Measurements from ENCODE around the gene FADS3.

Gene FADS3, protein sequence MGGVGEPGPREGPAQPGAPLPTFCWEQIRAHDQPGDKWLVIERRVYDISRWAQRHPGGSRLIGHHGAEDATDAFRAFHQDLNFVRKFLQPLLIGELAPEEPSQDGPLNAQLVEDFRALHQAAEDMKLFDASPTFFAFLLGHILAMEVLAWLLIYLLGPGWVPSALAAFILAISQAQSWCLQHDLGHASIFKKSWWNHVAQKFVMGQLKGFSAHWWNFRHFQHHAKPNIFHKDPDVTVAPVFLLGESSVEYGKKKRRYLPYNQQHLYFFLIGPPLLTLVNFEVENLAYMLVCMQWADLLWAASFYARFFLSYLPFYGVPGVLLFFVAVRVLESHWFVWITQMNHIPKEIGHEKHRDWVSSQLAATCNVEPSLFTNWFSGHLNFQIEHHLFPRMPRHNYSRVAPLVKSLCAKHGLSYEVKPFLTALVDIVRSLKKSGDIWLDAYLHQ

GRCh38 chr11:61891331-61892084 lies at the start of gene FADS3:
FADS3 (minus strand) TSS chr11:61891545; CDS start chr11:61891381, 164 bp downstream.
- peak; percentile 54 for DNase-seq

GRCh38 chr11:61940466-61940865 lies 49.1 kb upstream of the FADS3 start:
- DNase-seq, result no peak

- DNase-seq, result no peak
These were observed 44.5 kb upstream of the FADS3 start for GRCh38 chr11:61935861-61936260.

DNA sequence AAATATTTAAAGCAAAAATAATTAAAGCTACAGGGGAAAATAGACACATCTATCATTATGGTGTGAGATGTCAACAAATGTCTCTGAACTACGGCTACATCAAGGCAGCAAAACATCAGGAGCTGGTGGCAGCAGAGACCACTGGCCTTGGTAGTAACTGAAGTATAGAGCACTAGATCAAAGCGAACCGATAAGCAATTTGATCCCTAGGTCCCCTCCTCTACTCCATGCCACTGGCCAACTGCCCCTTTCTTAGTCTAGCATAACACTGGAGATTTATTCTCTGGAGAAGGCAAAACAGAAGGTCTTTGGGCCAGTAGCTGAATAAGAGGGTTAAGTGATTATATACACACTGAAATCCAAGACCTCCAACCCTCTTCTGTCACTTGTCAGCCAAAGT lies 39.6 kb upstream of the FADS3 start:
- no peak for DNase-seq

- DNase-seq, result no peak
These were observed 37.3 kb upstream of the FADS3 start for GRCh38 chr11:61928606-61929005.

DNA sequence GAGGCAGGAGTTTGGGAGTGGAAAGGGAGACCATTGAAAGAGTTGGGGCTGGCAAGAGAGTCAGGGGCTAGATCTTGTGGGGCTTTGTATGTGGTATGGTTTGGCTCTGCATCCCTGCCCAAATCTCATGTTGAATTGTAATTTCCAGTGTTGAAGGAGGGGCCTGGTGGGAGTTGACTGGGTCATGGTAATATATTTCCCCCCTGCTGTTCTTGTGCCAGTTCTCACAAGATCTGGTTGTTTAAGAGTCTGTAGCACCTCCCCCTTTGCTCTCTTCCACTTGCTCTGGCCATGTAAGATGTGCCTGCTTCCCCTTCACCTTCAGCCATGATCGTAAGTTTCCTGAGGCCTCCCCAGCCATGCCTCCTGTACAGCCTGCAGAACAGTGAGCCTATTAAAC lies 36.2 kb upstream of the FADS3 start:
- DNase-seq, result no peak

- DNase-seq, result no peak
These were observed 34.9 kb upstream of the FADS3 start for GRCh38 chr11:61926235-61926634.

DNA sequence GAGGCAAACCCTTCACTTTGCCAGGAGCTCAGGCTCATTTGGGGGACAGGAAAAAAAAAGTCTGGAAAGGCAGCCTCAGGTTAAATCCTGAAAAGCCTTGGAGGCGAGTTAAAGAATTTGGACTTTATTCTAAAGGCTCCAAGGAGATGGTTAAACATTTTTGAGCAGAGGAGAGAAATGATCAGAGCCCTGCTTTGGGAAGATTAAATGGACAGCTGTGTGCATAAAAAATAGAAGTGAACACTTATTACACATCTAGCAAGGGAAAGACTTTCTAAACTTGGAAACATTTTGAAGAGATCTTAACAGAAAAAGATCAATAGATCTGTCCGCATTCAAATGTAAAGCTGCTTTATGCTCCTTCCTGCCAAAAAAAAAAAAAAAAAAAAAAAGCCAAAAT lies 34.4 kb upstream of the FADS3 start:
- DNase-seq, result no peak

DNA sequence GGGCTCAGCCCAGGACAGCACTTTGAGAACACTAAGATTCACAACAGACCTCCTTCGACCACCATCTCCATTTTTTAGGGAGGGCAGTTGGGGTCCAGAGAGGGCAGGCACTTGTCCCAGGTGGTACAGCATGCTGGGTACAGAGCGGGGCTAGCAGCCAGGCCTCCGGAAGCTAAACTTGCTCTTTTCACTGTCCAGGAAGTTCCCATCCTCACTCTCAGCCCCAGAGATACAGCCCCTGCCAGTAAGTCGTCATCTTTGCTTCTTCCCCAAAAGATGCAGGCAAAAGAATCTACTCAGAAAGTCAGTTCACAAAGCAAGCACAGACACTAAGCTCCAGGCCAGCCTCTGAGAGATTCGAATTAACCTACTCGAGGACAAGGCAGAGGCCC lies 32.7 kb upstream of the FADS3 start:
- DNase-seq, result no peak

- DNase-seq, result no peak
These were observed 32.1 kb upstream of the FADS3 start for GRCh38 chr11:61923166-61924063.

DNA sequence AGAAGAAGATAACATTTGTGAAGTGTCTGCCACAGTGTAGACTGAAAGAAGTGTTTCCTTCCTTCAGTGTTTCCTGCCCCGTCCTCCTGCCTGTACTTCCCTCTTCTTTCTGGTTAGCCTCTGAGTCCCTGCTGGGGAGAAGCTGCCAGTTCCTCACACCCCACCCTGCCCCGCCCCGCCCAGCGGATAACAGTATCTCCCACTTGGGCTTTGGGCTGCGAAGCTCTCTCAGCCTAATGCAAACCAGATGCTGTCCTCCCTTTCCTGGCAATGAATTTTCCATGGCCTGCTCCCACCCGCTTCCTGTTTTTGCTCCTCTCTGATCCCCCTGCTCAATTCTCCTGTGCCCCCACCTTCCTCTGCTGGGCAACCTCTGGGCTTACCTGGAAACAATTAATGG lies 31.2 kb upstream of the FADS3 start:
- no peak for DNase-seq

- no peak for DNase-seq
These were observed 30.1 kb upstream of the FADS3 start for GRCh38 chr11:61921446-61921845.

DNA sequence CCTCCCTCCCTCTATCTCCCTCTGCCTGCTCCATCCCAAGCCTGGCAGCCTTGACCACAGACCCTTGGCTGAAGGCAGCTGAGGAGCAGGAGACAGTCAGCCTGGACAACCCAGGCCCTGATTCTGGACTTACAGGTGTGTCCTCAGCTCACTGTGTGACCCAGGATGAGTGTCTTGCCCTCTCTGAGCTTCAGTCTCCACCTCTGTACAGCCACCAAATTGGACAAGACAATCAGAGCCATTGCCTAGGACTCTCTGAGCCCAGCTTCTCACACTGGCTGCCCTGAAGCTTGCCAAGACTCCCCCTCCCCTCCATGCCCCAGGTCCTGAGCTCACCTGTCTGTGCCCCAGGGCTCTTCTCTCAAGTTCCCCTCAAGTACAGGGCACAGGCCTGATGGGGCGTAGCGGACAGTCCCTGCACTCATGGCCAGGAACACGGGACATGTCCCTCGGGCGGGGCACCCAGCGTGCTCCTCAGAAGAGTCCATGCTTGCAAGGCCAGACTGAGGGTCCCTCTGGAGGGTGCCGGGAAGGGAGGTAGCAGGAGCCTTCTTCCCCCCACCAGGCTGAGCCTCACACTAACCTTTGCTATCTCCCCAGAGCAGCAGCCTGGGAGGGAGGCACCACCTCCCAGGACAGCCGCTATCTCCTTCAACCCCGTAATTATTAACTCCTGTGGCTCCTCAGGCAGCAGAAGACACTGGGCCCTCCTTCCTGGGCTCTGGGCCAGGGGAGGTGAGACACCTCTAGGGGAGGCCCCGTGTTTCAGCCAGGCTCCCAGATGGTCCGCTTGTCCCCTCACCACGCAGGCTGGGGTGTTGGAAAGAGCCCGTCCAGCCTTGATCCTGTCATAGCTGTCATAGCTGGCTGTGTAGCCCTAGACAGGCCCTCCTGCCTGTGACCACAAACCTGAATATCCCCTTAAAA lies 28.6 kb upstream of the FADS3 start:
- DNase-seq, result no peak

DNA sequence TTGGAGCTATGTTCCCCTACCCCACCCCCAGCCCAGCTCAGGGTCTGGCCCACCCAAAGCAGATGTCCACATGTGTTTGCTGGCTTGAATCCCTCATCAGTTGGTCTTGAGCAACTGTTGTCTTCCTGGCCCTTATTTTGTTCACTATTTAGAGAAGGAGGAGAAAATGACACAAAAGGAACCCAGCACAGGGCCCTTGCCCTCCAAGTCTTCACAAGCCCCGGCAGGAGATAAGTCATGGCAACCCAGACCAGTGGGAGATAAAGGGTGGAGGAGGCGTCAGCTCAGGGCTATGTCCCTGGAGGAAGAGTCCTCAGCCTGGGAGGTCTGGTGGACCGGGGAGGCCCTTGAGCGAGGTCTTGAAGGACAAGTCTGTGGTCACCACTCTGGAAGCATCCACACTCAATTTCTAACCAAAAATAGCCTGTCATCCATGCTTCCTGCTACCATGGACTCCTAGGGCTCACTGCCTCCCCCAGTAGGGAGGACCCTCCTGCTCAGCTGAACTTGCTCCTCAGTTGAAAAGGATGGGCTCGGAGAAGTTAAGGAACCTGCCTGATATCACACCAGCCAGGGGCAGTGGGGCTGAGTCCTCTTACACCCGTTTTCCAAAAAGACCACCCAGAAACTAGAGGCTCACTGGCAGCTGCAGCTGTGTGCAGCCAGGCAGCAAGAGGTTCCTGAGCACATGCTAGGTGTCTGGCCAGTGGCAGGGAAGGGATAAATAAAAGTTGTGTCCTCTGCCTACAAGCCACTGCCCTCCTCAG lies 27.8 kb upstream of the FADS3 start:
- no peak for DNase-seq

DNA sequence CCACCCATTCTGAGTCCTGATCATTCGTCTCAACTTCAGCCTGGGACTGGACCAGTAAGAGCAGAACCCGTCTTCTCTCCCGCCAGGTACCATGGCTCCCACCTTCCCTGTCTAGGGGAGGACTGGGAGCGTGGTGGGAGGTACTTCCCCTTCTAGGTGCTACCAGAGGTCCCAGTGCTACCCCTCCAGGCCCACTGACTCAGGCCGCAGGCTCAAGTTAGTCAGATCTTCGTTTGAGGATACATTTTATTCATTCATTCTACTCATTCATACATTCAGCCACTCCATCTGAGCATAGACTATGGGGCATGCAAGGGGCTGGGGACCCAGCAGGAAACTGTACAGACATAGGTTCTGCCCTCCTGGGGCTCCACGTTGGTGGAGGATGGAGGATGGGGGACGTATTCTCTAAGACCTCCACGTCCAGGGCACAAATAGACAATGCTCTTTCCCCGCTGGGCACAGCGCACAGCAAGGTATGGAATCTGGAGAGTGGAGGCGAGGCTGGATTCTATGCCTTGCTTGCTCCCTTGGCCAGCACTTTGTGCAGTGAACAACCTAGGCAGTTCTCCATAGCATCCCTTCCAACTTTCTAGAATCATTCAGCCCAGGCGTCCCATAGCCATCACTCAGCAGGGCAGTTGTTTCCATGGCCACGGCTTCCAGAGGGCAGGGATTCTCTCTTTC lies 27.0 kb upstream of the FADS3 start:
- no peak for DNase-seq

GRCh38 chr11:61917334-61918109 lies 26.2 kb upstream of the FADS3 start, which contains the start of gene RAB3IL1:
RAB3IL1 (minus strand) TSS chr11:61917566; CDS start chr11:61917367, 199 bp downstream.
- peak; percentile 24 for DNase-seq

- DNase-seq, result no peak
These were observed 25.5 kb upstream of the FADS3 start for GRCh38 chr11:61916737-61917333.

- no peak for DNase-seq
These were observed 23.3 kb upstream of the FADS3 start for GRCh38 chr11:61914471-61915171.

Data from activated CD4-positive, alpha-beta T cell treated with anti-CD3 and anti-CD28 coated beads for 48 hours (primary cell).